Suprapubic skin (tissue), 4 donors: ENCODE data around the gene FAM131C. TPM values are rescaled to one million over a fixed set of nuclear protein-coding genes. Genes with fewer than 3 reads are reported as not detected.

Experiments
- DNase-seq, 2 donors: peaks; one replicate each; pipeline ENCODE4 v3.0.0-alpha.2; 2019; ENCODE audit warnings: low spot score in 2 of 2
- H3K27ac ChIP-seq: fragments of 200-600 bp; sonication (generic); one replicate; pipeline ENCODE4 v1.5.1; 2019
- H3K27me3 ChIP-seq: fragments of 200-600 bp; sonication (generic); one replicate; pipeline ENCODE4 v1.5.1; 2019
- H3K36me3 ChIP-seq: fragments of 200-600 bp; sonication (generic); one replicate; pipeline ENCODE4 v1.5.1; 2019
- H3K4me1 ChIP-seq: fragments of 200-600 bp; sonication (generic); one replicate; pipeline ENCODE4 v1.5.1; 2019
- H3K4me3 ChIP-seq: fragments of 200-600 bp; sonication (generic); one replicate; pipeline ENCODE4 v1.5.1; 2019; ENCODE audit warnings: mild to moderate bottlenecking
- H3K9me3 ChIP-seq: fragments of 200-600 bp; sonication (generic); one replicate; pipeline ENCODE4 v1.5.1; 2019
- EP300 ChIP-seq: sonication (generic); formaldehyde crosslinking; IDR thresholded peaks from one replicate; pipeline ENCODE4 v1.6.1; 2017; ENCODE audit warnings: antibody characterized with exemption
- POLR2A ChIP-seq, 2 donors: fragments of 450-650 bp; IDR thresholded peaks; one replicate each; pipeline ENCODE4 v1.6.1; 2017; ENCODE audit warnings: antibody characterized with exemption in 2 of 2, mild to moderate bottlenecking in 2 of 2, moderate library complexity in 2 of 2
- POLR2AphosphoS5 ChIP-seq, 3 donors: sonication (generic); formaldehyde crosslinking; IDR thresholded peaks; one replicate each; pipeline ENCODE4 v1.6.1; 2017; ENCODE audit warnings: antibody characterized with exemption in 3 of 3
- WGBS: methylation state at CpG from one replicate; pipeline ENCODE4 v1.1.5; 2018; 5-methylcytosine and 5-hydroxymethylcytosine counted together
- total RNA-seq, 4 donors: library from RNA; depleted of rRNA; stranded (reverse); fragments of >200 nt; gene quantifications; one replicate each; pipeline ENCODE4 v1.1.0, GENCODE V29; 2016
- TF ChIP-seq, protein P1 (sequence below), 2 donors: fragments of 200-600 bp in 1 of 2; fragments of 450-650 bp in 1 of 2; sonication (generic) in 1 of 2; IDR thresholded peaks; one replicate each; pipeline ENCODE4 v1.5.1; 2016 to 2019; ENCODE audit warnings: antibody characterized with exemption in 2 of 2, mild to moderate bottlenecking in 1 of 2, moderate library complexity in 1 of 2

FAM131C gene
- total RNA-seq, 4 donors from 2014 or later = 0.72 to 1.6 (median 1.2) TPM; not detected in 1

DNA sequence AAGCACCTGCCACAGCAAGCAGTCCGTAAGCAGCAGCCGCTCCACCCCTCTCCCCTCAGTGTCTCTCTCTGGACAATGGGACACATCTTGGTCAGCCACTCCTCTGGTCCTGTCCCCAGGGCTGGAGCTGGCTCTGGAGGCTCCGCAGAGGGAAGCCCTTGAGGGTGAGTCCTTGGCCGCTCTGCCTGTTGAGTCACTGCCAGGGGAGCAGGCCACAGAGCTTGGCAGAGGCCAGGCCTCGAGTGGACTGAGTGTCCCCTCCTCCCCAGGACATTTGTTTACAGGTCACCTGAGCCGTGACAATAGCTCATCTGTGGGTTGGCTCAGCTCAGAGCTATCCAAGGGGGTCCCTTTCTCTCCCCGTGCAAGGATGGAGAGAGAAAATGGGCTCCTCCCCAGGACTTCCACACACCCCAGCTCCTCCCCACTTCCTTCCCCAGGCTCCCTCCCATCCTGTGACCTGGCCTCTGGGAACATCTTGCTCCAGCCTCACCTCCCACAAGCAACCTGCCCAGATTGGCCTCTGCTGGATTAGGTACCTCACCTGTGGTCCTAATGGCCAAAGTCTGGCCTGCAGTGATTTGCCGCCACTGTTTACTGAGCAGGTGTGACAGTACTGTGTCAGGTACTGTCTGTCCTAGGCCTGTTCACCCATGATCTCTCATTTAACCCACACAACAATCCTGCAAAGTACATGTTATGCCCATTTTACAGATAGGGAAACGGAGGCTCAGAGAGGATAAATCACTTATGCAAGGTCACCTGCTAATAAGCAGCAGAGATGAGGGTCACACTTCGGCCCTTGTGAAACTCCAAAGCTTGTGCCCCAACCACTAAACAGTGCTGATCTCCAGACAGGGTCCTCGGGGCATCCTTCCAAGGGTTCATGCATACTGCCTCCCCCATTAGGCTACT lies 4.8 kb downstream of the FAM131C start:
- Histone ChIP-seq H3K9me3 (no peaks in the 10 kb centered on the region), H3K4me1 (peaks cover 24% of the 10 kb centered on the region), H3K36me3 (no peaks in the 10 kb centered on the region), H3K27me3 (peaks cover 5% of the 10 kb centered on the region), H3K4me3 (no peak overlapping the region), H3K27ac (no peak overlapping the region)
- TF ChIP-seq, protein P1, sequence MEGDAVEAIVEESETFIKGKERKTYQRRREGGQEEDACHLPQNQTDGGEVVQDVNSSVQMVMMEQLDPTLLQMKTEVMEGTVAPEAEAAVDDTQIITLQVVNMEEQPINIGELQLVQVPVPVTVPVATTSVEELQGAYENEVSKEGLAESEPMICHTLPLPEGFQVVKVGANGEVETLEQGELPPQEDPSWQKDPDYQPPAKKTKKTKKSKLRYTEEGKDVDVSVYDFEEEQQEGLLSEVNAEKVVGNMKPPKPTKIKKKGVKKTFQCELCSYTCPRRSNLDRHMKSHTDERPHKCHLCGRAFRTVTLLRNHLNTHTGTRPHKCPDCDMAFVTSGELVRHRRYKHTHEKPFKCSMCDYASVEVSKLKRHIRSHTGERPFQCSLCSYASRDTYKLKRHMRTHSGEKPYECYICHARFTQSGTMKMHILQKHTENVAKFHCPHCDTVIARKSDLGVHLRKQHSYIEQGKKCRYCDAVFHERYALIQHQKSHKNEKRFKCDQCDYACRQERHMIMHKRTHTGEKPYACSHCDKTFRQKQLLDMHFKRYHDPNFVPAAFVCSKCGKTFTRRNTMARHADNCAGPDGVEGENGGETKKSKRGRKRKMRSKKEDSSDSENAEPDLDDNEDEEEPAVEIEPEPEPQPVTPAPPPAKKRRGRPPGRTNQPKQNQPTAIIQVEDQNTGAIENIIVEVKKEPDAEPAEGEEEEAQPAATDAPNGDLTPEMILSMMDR (IDR thresholded peaks at IDR 0.05) = no peak
- TF ChIP-seq POLR2AphosphoS5 (IDR thresholded peaks at IDR 0.05) (no peak), POLR2A (IDR thresholded peaks at IDR 0.05) (no peak), EP300 (no peak)
- 79% methylated on average over 4 of the region's 11 CpGs for WGBS
- DNase-seq = no peak

DNA sequence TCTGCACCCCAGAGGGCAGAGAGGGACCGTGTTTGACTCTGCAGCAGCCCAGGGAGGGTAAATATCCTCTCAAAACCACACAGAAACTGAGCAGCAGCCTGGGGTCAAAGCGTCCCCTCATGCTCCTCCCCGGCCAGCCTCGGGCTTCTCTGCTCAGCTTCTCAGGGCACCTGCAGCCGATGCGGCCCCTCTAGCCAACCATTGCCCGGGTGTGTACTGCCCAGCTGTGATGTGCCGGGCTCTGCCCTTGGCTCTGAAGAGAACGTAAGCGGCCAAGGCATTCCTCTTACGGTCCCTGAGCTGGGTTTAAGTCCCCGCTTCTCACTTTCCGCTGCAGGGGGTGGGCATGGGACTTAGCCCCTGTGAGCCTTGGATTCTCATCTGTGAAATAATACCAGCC lies 5.5 kb downstream of the FAM131C start:
- H3K4me3 ChIP-seq = no peak overlapping the region
- DNase-seq = no peak
- H3K4me1 ChIP-seq = peaks cover 18% of the 10 kb centered on the region
- TF ChIP-seq, protein P1 (IDR thresholded peaks at IDR 0.05) = no peak
- TF ChIP-seq POLR2A (IDR thresholded peaks at IDR 0.05) (no peak), EP300 (no peak), POLR2AphosphoS5 (IDR thresholded peaks at IDR 0.05) (no peak)
- H3K27ac ChIP-seq = no peak overlapping the region
- H3K27me3 ChIP-seq = peaks cover 1% of the 10 kb centered on the region
- H3K9me3 ChIP-seq = no peaks in the 10 kb centered on the region
- 72% methylated on average over 8 of the region's 13 CpGs for WGBS
- no peaks in the 10 kb centered on the region for H3K36me3 ChIP-seq

DNA sequence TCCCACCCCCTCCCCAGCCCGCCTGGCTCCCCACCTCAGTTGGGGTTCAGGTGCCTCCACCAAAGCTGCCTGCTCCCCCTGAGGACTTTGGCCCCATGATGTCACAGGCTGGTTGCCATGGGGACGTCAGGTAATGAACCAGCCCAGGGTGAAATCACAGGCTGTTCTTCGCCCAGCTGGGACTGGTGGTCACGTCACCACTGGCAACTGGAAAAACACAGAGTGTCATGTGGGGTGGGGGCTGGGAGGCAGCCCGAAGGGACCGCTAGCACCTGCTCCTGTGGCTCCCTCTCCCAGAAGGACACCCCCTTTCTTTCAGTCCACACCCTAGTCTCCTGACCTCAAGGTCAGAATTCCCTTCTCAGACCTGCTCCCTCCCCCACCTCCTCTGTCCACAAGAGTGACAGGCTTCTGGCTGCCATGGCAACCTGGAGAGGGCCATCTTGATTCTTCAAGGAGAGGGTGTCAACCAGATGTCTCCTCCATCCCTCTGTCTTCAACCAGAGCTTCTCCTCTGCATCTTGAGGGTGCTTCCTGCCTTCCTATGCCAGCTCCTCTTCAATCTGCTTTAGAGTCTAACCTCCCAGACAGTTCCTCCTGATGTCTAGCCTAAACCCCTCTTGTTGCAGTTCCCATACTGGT lies 6.2 kb downstream of the FAM131C start:
- Histone ChIP-seq H3K9me3 (no peaks in the 10 kb centered on the region), H3K4me1 (peaks cover 15% of the 10 kb centered on the region), H3K4me3 (no peak overlapping the region), H3K27me3 (no peaks in the 10 kb centered on the region), H3K36me3 (no peaks in the 10 kb centered on the region), H3K27ac (no peak overlapping the region)
- WGBS = 66% methylated on average over 2 of the region's 6 CpGs
- no peak for DNase-seq
- TF ChIP-seq POLR2AphosphoS5 (IDR thresholded peaks at IDR 0.05) (no peak), POLR2A (IDR thresholded peaks at IDR 0.05) (no peak), EP300 (no peak)
- TF ChIP-seq, protein P1 (IDR thresholded peaks at IDR 0.05) = no peak

DNA sequence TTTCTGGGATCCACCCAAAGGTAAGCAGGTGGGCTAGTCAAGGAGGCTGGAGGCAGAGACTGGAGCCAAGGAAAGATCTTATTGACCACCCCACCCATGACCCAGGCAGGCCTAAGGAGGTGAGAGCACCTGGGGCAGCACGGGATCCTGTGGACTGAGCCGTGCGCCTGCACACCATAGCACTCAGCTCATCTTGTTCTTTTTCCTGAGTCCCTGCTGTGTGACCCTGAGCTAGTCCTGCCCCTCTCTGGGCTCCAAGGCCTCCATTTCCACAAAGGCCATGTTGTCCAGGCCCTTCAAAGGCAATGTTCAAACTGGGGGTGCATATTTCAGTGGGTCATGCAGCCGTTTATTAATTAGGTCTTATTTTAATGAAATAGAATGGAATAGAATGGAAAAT lies 7.2 kb downstream of the FAM131C start:
- no peak overlapping the region for H3K27ac ChIP-seq

More for the DNA sequence above, 7.2 kb downstream of the FAM131C start:
- DNase-seq = no peak
- H3K27me3 ChIP-seq = no peaks in the 10 kb centered on the region
- TF ChIP-seq POLR2A (IDR thresholded peaks at IDR 0.05) (no peak), POLR2AphosphoS5 (IDR thresholded peaks at IDR 0.05) (no peak), EP300 (no peak)
- TF ChIP-seq, protein P1 (IDR thresholded peaks at IDR 0.05) = no peak
- H3K9me3 ChIP-seq = no peaks in the 10 kb centered on the region
- WGBS = 85% methylated on average over 4 of the region's 4 CpGs
- no peak overlapping the region for H3K4me3 ChIP-seq
- peaks cover 15% of the 10 kb centered on the region for H3K4me1 ChIP-seq
- H3K36me3 ChIP-seq = no peaks in the 10 kb centered on the region
